SH-SY5Y (cell line): Measurements from ENCODE around the gene SLC38A5.

Experiments used
- GATA2 ChIP-seq: IDR thresholded peaks from 2 replicates; pipeline ENCODE4 v1.6.1; 2011; ENCODE audit warnings: mild to moderate bottlenecking, low read depth, low read length
- GATA3 ChIP-seq: IDR thresholded peaks from 2 replicates; pipeline ENCODE4 v1.6.1; 2011; ENCODE audit warnings: low read depth, mild to moderate bottlenecking, low read length, moderate library complexity

- TF ChIP-seq GATA2 (no peak), GATA3 (no peak)
These were observed 2.2 kb upstream of the SLC38A5 start for GRCh38 chrX:48472225-48472624.
